HepG2 (cell line): ENCODE measurements around the gene IGF2BP3. TPM values are rescaled to one million over a fixed set of nuclear protein-coding genes. Genes with fewer than 3 reads are reported as not detected.

ENCODE experiments used
- AHDC1 ChIP-seq: sonication (generic); formaldehyde crosslinking; IDR thresholded peaks from 2 replicates; pipeline ENCODE4 v1.5.1; 2020; ENCODE audit warnings: mild to moderate bottlenecking, missing genetic modification reagents, borderline replicate concordance
- BCL6 ChIP-seq: IDR thresholded peaks from 2 replicates; pipeline ENCODE4 v1.6.1; 2016; ENCODE audit warnings: missing genetic modification reagents, missing compliant biosample characterization
- CHCHD3 ChIP-seq: sonication (generic); formaldehyde crosslinking; IDR thresholded peaks from 2 replicates; pipeline ENCODE4 v1.8.0; 2022; ENCODE audit warnings: mild to moderate bottlenecking, missing genetic modification reagents, moderate library complexity
- DNMT3B ChIP-seq: conservative IDR thresholded peaks from 2 replicates; pipeline ENCODE4 v1.6.1; 2016; ENCODE audit warnings: missing biosample characterization, control low read depth
- EHMT2 ChIP-seq: fragments of 200-600 bp; sonication (generic); IDR thresholded peaks from 2 replicates; pipeline ENCODE4 v1.7.0; 2017; ENCODE audit warnings: antibody characterized with exemption, low read depth, low read length, borderline replicate concordance
- EP300 ChIP-seq, 3 experiments: sonication (generic) in 1 of 3; formaldehyde crosslinking in 1 of 3; IDR thresholded peaks; 2 replicates each; pipeline versions ENCODE4 v1.5.1 to v1.6.1; 2011 to 2020; ENCODE audit warnings: low read depth in 2 of 3, low read length in 2 of 3, borderline replicate concordance in 1 of 3, improper control_type of control experiment in 1 of 3, mild to moderate bottlenecking in 1 of 3, missing genetic modification reagents in 1 of 3, moderate library complexity in 1 of 3
- NCOR1 ChIP-seq: fragments of 200-600 bp; sonication (generic); IDR thresholded peaks from 2 replicates; pipeline ENCODE4 v1.7.0; 2017; ENCODE audit warnings: antibody characterized with exemption, low read length, borderline replicate concordance
- SP1 ChIP-seq, 2 experiments: fragments of 450-650 bp in 1 of 2; sonication (generic) in 1 of 2; formaldehyde crosslinking in 1 of 2; IDR thresholded peaks; 2 replicates each; pipeline versions ENCODE4 v1.4.0 to v1.6.1; 2016 to 2020; ENCODE audit warnings: missing genetic modification reagents in 1 of 2
- TOE1 ChIP-seq: sonication (generic); formaldehyde crosslinking; IDR thresholded peaks from 2 replicates; pipeline ENCODE4 v1.4.0; 2020; ENCODE audit warnings: mild to moderate bottlenecking, missing genetic modification reagents
- ZBTB38 ChIP-seq: sonication (generic); formaldehyde crosslinking; IDR thresholded peaks from 2 replicates; pipeline ENCODE4 v1.5.1; 2020; ENCODE audit warnings: mild to moderate bottlenecking, missing genetic modification reagents
- ZBTB39 ChIP-seq: sonication (generic); formaldehyde crosslinking; IDR thresholded peaks from 2 replicates; pipeline ENCODE4 v1.5.0; 2020; ENCODE audit warnings: missing genetic modification reagents
- ZBTB4 ChIP-seq: sonication (generic); formaldehyde crosslinking; IDR thresholded peaks from 2 replicates; pipeline ENCODE4 v1.4.0; 2020; ENCODE audit warnings: missing genetic modification reagents, mild to moderate bottlenecking, borderline replicate concordance
- ZNF136 ChIP-seq: sonication (generic); formaldehyde crosslinking; IDR thresholded peaks from 2 replicates; pipeline ENCODE4 v1.8.1; 2022; ENCODE audit warnings: low read depth, mild to moderate bottlenecking, moderate library complexity, missing genetic modification reagents
- ZNF17 ChIP-seq: sonication (generic); formaldehyde crosslinking; IDR thresholded peaks from 2 replicates; pipeline ENCODE4 v1.5.0; 2020; ENCODE audit warnings: mild to moderate bottlenecking, missing genetic modification reagents
- ZNF562 ChIP-seq: sonication (generic); formaldehyde crosslinking; IDR thresholded peaks from 2 replicates; pipeline ENCODE4 v1.8.0; 2022; ENCODE audit warnings: missing genetic modification reagents, borderline replicate concordance
- polyA plus RNA-seq, 8 experiments: library from polyadenylated mRNA; depleted of rRNA in 3 of 8; stranded (reverse) in 7 of 8; unstranded in 1 of 8; fragments of >200 nt; fragmentation: Illumina TruSeq in 4 of 8; extraction: Trizol in 4 of 8; gene quantifications; 2 replicates each; pipeline versions ENCODE4 v1.2.1 to v1.2.3, GENCODE V29; 2011 to 2016; ENCODE audit warnings: low read depth in 4 of 8, missing spikeins in 1 of 8, mixed read lengths in 1 of 8; ENCODE audit not compliant: insufficient read depth in 1 of 8
- total RNA-seq, 5 experiments: library from RNA; depleted of rRNA; stranded (reverse); fragments of >200 nt; fragmentation: Illumina TruSeq; extraction: Trizol; gene quantifications; 2 replicates each; pipeline ENCODE4 v1.2.3, GENCODE V29; 2016; ENCODE audit warnings: low read depth in 1 of 5

IGF2BP3 gene
- total and polyA plus RNA-seq, 2 of the 13 experiments (the other 11 are each of a cell fraction or from before 2014, with no cell fraction given) = 37.7 to 39.5 TPM

GRCh38 chr7:23336799-23337283, 133.4 kb downstream of the IGF2BP3 start (continued):
- TF ChIP-seq ZBTB39 (0 out of 2 replicates have a peak, but pooled peaks have one; percentile 43), ZNF136 (CRISPR knock-in tag) (no peak), TOE1 (no peak), BCL6 (CRISPR knock-in tag) (peak; percentile 36; the same call in 1 of the 2 replicates), AHDC1 (CRISPR knock-in tag) (peak; percentile 45; the same call in 1 of the 2 replicates), ZBTB38 (CRISPR knock-in tag) (peak; percentile 31; the same call in 1 of the 2 replicates), EP300 (IDR thresholded peaks at IDR 0.05; ENCODE audit: low read depth in 2 of 2, low read length in 2 of 2) (peak in 1 of 2 experiments; percentile 85; a peak in 2 of 4 replicates), EP300 (CRISPR knock-in tag; IDR thresholded peaks at IDR 0.05; ENCODE audit: borderline replicate concordance) (peak; percentile 24; the same call in 1 of the 2 replicates), SP1 (IDR thresholded peaks at IDR 0.05) (no peak), SP1 (CRISPR knock-in tag; IDR thresholded peaks at IDR 0.05) (no peak), EHMT2 (no peak; the same call in 1 of the 2 replicates), ZNF562 (CRISPR knock-in tag) (no peak), DNMT3B (CRISPR knock-in tag) (no peak), CHCHD3 (CRISPR knock-in tag) (no peak), NCOR1 (peak; percentile 44; the same call in 1 of the 2 replicates), ZNF17 (no peak), ZBTB4 (no peak)
